Cardiac muscle cell (in vitro differentiated cells and primary cell): Measurements from ENCODE around the gene FTO. TPM values are rescaled to one million over a fixed set of nuclear protein-coding genes. Genes with fewer than 3 reads are reported as not detected.

Experiments used
- DNase-seq, 2 donors: peaks; one replicate each; pipeline versions ENCODE4 v3.0.0 to v3.0.0-alpha.2; 2010 to 2017; ENCODE audit warnings: low read depth in 1 of 2, low spot score in 1 of 2
- H3K27ac ChIP-seq: fragments of 200-600 bp; sonication (generic); 2 replicates; pipeline ENCODE4 v1.5.1; 2016
- H3K27me3 ChIP-seq: fragments of 200-600 bp; sonication (generic); 2 replicates; pipeline ENCODE4 v1.6.0; 2016; ENCODE audit warnings: control low read depth
- H3K36me3 ChIP-seq: fragments of 200-600 bp; sonication (generic); 2 replicates; pipeline ENCODE4 v1.5.1; 2016; ENCODE audit warnings: control low read depth
- H3K4me1 ChIP-seq: fragments of 200-600 bp; sonication (generic); 2 replicates; pipeline ENCODE4 v1.8.1; 2017; ENCODE audit warnings: low read depth, mild to moderate bottlenecking, mixed run types
- H3K4me3 ChIP-seq: fragments of 200-600 bp; sonication (generic); 2 replicates; pipeline ENCODE4 v1.5.1; 2016; ENCODE audit warnings: mild to moderate bottlenecking
- H3K9me3 ChIP-seq: fragments of 200-600 bp; sonication (generic); 2 replicates; pipeline ENCODE4 v1.5.1; 2017; ENCODE audit warnings: low read depth, mild to moderate bottlenecking, control low read depth
- CTCF ChIP-seq: IDR thresholded peaks from 2 replicates; pipeline ENCODE4 v1.5.1; 2012; ENCODE audit warnings: low read depth, mild to moderate bottlenecking, low read length
- polyA plus RNA-seq: library from polyadenylated mRNA; unstranded; fragments of >200 nt; fragmentation: Nextera tagmentation; extraction: Ambion mirVana; gene quantifications from 2 replicates; pipeline ENCODE4 v1.2.1, GENCODE V29; 2016
- total RNA-seq: library from RNA; depleted of rRNA; stranded (reverse); fragments of >200 nt; gene quantifications from 2 replicates; pipeline ENCODE4 v1.2.3, GENCODE V29; 2016

Gene FTO
- total and polyA plus RNA-seq, 2 experiments from 2014 or later, result 77.7 to 93.8 TPM

- TF ChIP-seq CTCF, result no peak
- Histone ChIP-seq H3K9me3 (no peaks in the 10 kb centered on the region), H3K27me3 (no peaks in the 10 kb centered on the region), H3K36me3 (no peaks in the 10 kb centered on the region), H3K4me3 (no peak overlapping the region), H3K27ac (no peak overlapping the region), H3K4me1 (no peaks in the 10 kb centered on the region)
- no peak for DNase-seq
These were observed 408.7 kb downstream of the FTO start for GRCh38 chr16:54112451-54113206.

GRCh38 chr16:54115558-54115957 is 411.6 kb downstream of the FTO start:
- H3K27me3 ChIP-seq, result no peaks in the 10 kb centered on the region
- TF ChIP-seq CTCF, result no peak
- no peak overlapping the region for H3K27ac ChIP-seq
- H3K9me3 ChIP-seq, result no peaks in the 10 kb centered on the region
- no peaks in the 10 kb centered on the region for H3K36me3 ChIP-seq
- no peaks in the 10 kb centered on the region for H3K4me1 ChIP-seq
- no peak for DNase-seq
- no peak overlapping the region for H3K4me3 ChIP-seq

DNA sequence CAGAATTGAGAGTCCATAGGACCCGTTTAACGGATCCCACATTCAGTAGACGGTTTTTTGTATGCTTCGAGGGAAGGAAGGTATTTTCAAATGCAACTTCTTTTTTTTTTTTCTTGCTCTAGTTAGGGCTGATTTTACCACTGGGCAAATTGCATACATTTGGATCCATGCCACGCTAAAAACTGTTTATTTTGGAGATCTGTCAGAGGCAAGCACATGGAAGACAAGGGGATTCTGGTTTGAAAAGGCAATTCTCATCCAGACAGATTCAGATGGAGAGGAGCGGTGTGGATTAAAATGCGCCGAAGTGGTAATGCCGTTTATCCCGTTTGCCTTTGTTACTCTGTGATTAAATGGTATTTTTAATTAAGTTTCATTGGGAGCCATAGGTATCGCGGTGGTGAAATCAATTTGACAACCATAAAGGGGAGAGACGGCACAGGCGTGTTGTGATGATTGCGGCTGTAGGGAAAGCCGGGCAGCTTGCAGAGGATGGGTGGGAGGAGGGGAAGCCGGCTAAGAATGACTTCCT is 412.2 kb downstream of the FTO start:
- H3K4me3 ChIP-seq, result no peak overlapping the region
- H3K27ac ChIP-seq, result no peak overlapping the region
- H3K9me3 ChIP-seq, result no peaks in the 10 kb centered on the region
- H3K4me1 ChIP-seq, result no peaks in the 10 kb centered on the region
- H3K36me3 ChIP-seq, result no peaks in the 10 kb centered on the region
- TF ChIP-seq CTCF, result no peak
- H3K27me3 ChIP-seq, result no peaks in the 10 kb centered on the region
- DNase-seq, result peak in 1 of 2 donors; percentile 29

DNA sequence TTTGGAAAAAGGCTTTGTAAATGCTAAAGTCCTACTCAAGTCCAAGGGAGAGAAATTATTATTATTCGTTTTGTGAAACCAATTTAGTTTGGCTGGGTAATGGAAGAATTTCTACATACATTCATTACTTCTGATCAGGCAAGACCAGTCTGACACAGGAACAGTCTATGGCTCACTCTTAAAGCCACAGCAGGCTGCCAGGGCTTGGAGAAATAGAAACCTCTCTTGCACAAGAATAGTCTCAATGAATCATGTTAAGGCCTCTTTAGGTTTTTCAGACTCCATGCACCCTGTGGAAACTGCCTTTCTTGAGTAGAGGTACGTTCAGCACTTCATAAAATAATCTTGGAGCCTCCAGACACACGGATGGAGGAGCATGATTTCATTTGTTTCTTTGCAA is 414.9 kb downstream of the FTO start:
- TF ChIP-seq CTCF, result no peak

DNA sequence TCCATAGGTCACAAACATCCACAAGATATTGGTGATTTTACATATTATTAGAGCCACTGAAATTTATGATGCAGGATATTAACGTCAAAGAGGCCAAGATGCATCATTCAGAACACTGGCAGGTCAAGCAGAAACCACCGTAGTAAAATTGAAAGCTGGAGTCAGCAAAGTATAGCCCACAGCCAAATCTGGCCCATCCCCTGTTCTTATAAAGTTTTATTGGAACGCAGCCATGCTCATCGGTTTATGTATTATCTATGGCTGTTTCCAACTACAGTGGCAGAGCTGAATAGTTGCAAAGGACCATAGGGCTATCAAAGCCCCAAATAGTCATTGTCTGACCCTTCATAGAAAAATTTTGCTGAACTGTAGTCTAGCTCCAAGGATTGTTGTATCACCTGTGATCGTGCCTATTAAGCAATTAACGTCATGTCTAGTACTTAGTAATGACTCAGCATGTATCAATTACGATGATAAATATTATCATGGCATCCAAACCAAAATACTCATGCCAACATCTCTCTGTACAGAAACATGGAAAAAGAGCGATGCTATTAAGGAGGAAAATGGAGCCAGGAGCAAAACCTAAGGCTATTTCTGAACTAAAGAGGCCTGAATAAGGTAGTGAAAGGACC is 417.0 kb downstream of the FTO start:
- no peak for DNase-seq
- TF ChIP-seq CTCF, result no peak
- Histone ChIP-seq H3K36me3 (no peaks in the 10 kb centered on the region), H3K4me1 (no peaks in the 10 kb centered on the region), H3K27me3 (no peaks in the 10 kb centered on the region), H3K27ac (no peak overlapping the region), H3K9me3 (no peaks in the 10 kb centered on the region), H3K4me3 (no peak overlapping the region)

More for the DNA sequence above, 414.9 kb downstream of the FTO start:
- Histone ChIP-seq H3K27ac (no peak overlapping the region), H3K27me3 (no peaks in the 10 kb centered on the region), H3K36me3 (no peaks in the 10 kb centered on the region), H3K4me3 (no peak overlapping the region), H3K9me3 (no peaks in the 10 kb centered on the region), H3K4me1 (no peaks in the 10 kb centered on the region)
- peak in 1 of 2 donors; percentile 23 for DNase-seq
